Measurements from ENCODE around the gene MC1R. TPM values are rescaled to one million over a fixed set of nuclear protein-coding genes. Genes with fewer than 3 reads are reported as not detected.
A peak's percentile ranks its signal among the peaks of the same experiment; 100 is the strongest.

Gene MC1R
- total RNA-seq, 6 experiments from 2014 or later, result 0.31 to 1.6 (median 0.77) TPM

GRCh38 chr16:89915303-89916232 is 3.1 kb upstream of the MC1R start:
- WGBS (ENCODE audit: insufficient coverage, low coverage, low lambda C conversion rate, missing lambda C conversion rate), result 62% methylated on average over 9 of the region's 40 CpGs
- Histone ChIP-seq H3K9me3 (no peaks in the 10 kb centered on the region), H3K4me1 (peaks cover 0 to 4% (median 0%) of the 10 kb centered on the region in 4 donors), H3K4me3 (no peak overlapping the region), H3K36me3 (peaks cover 0 to 7% (median 3%) of the 10 kb centered on the region in 4 donors), H3K27me3 (no peaks in the 10 kb centered on the region), H3K27ac (no peak overlapping the region)
- ATAC-seq, result peak in 2 of 4 donors; percentile 3 to 4
- intact Hi-C loops (cut with DNase I), result no loop called here
- DNase-seq, result no peak
- TF ChIP-seq CTCF (IDR thresholded peaks at IDR 0.05), result no peak
- TF ChIP-seq POLR2A (IDR thresholded peaks at IDR 0.05), result no peak

GRCh38 chr16:89917773-89918452 is 749 bp upstream of the MC1R start:
- Histone ChIP-seq H3K4me3 (peak overlapping the region in 1 of 3 donors; percentile 26), H3K36me3 (no peaks in the 10 kb centered on the region), H3K9me3 (no peaks in the 10 kb centered on the region), H3K27ac (no peak overlapping the region), H3K4me1 (peaks cover 0 to 4% (median 0%) of the 10 kb centered on the region in 4 donors), H3K27me3 (peaks cover 0 to 4% of the 10 kb centered on the region in 2 donors)
- intact Hi-C loops (cut with DNase I), result no loop called here
- peak in 2 of 3 donors; percentile 58 to 61 for DNase-seq
- TF ChIP-seq CTCF (IDR thresholded peaks at IDR 0.05) (no peak), POLR2A (IDR thresholded peaks at IDR 0.05) (peak; percentile 14)
- WGBS (ENCODE audit: insufficient coverage, low coverage, low lambda C conversion rate, missing lambda C conversion rate), result 2% methylated on average over 12 of the region's 39 CpGs
- peak; percentile 20 to 63 (median 52) for ATAC-seq

DNA sequence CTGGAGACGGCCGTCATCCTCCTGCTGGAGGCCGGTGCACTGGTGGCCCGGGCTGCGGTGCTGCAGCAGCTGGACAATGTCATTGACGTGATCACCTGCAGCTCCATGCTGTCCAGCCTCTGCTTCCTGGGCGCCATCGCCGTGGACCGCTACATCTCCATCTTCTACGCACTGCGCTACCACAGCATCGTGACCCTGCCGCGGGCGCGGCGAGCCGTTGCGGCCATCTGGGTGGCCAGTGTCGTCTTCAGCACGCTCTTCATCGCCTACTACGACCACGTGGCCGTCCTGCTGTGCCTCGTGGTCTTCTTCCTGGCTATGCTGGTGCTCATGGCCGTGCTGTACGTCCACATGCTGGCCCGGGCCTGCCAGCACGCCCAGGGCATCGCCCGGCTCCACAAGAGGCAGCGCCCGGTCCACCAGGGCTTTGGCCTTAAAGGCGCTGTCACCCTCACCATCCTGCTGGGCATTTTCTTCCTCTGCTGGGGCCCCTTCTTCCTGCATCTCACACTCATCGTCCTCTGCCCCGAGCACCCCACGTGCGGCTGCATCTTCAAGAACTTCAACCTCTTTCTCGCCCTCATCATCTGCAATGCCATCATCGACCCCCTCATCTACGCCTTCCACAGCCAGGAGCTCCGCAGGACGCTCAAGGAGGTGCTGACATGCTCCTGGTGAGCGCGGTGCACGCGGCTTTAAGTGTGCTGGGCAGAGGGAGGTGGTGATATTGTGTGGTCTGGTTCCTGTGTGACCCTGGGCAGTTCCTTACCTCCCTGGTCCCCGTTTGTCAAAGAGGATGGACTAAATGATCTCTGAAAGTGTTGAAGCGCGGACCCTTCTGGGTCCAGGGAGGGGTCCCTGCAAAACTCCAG is 1.1 kb downstream of the MC1R start:
- 65% methylated on average over 10 of the region's 52 CpGs for WGBS (ENCODE audit: insufficient coverage, low coverage, low lambda C conversion rate, missing lambda C conversion rate)
- no peak overlapping the region for H3K27ac ChIP-seq
- intact Hi-C loops (cut with DNase I), result no loop called here
- DNase-seq, result peak in 1 of 3 donors; percentile 42
- no peak overlapping the region for H3K4me3 ChIP-seq
- no peaks in the 10 kb centered on the region for H3K9me3 ChIP-seq
- no peak for ATAC-seq
- peaks cover 0 to 4% (median 0%) of the 10 kb centered on the region in 4 donors for H3K4me1 ChIP-seq
- H3K36me3 ChIP-seq, result no peaks in the 10 kb centered on the region
- peaks cover 0 to 16% of the 10 kb centered on the region in 2 donors for H3K27me3 ChIP-seq
- TF ChIP-seq CTCF (IDR thresholded peaks at IDR 0.05), result no peak
- TF ChIP-seq POLR2A (IDR thresholded peaks at IDR 0.05), result no peak

- intact Hi-C loops (cut with DNase I), result no loop called here
- ATAC-seq (no peak), DNase-seq (no peak)
- Histone ChIP-seq H3K36me3 (no peaks in the 10 kb centered on the region), H3K4me1 (peaks cover 0 to 7% (median 0%) of the 10 kb centered on the region in 4 donors), H3K27me3 (peaks cover 0 to 16% of the 10 kb centered on the region in 2 donors), H3K27ac (no peak overlapping the region), H3K4me3 (no peak overlapping the region), H3K9me3 (no peaks in the 10 kb centered on the region)
- TF ChIP-seq POLR2A (IDR thresholded peaks at IDR 0.05) (no peak), CTCF (IDR thresholded peaks at IDR 0.05) (no peak)
- WGBS (ENCODE audit: insufficient coverage, low coverage, low lambda C conversion rate, missing lambda C conversion rate), result 25% methylated on average over 4 of the region's 6 CpGs
These were observed 2.1 kb downstream of the MC1R start for GRCh38 chr16:89920723-89921122.

Measured in right lobe of liver (tissue), 6 donors.